Heart right ventricle (tissue), 16 donors: ENCODE measurements around the gene ENO2. TPM values are rescaled to one million over a fixed set of nuclear protein-coding genes. Genes with fewer than 3 reads are reported as not detected.

ENCODE experiments used
- ATAC-seq, 8 donors: fragments of 200-7000 bp; cut with Tn5 transposase; one replicate each; pipeline ENCODE4 v1.9.1; 2020; ENCODE audit warnings: mild to moderate bottlenecking in 8 of 8, moderate library complexity in 8 of 8, moderate number of reproducible peaks in 1 of 8
- DNase-seq, 2 donors: peaks; one replicate each; pipeline ENCODE4 v3.0.0-alpha.2; 2020
- H3K27ac ChIP-seq, 10 donors: fragments of 200-600 bp; sonication (generic) in 2 of 10; one replicate each; pipeline versions ENCODE4 v1.5.0 to v1.8.0; 2020 to 2022; ENCODE audit warnings: mild to moderate bottlenecking in 3 of 10
- H3K27me3 ChIP-seq, 7 donors: fragments of 200-600 bp; one replicate each; pipeline ENCODE4 v1.8.0; 2021 to 2022; ENCODE audit warnings: mild to moderate bottlenecking in 2 of 7
- H3K36me3 ChIP-seq, 9 donors: fragments of 200-600 bp; sonication (generic) in 1 of 9; one replicate each; pipeline versions ENCODE4 v1.5.0 to v1.8.0; 2020 to 2022; ENCODE audit warnings: mild to moderate bottlenecking in 2 of 9
- H3K4me1 ChIP-seq, 9 donors: fragments of 200-600 bp; sonication (generic) in 1 of 9; one replicate each; pipeline versions ENCODE4 v1.5.0 to v1.8.0; 2020 to 2022; ENCODE audit warnings: mild to moderate bottlenecking in 4 of 9
- H3K4me3 ChIP-seq, 10 donors: fragments of 200-600 bp; sonication (generic) in 2 of 10; one replicate each; pipeline versions ENCODE4 v1.5.0 to v1.8.0; 2020 to 2022; ENCODE audit warnings: mild to moderate bottlenecking in 7 of 10, moderate library complexity in 2 of 10
- H3K9me3 ChIP-seq, 11 donors: fragments of 200-600 bp in 10 of 11; sonication (generic) in 2 of 11; one replicate each; pipeline versions ENCODE4 v1.5.0 to v1.8.0; 2013 to 2022; ENCODE audit warnings: mild to moderate bottlenecking in 2 of 11, control low read depth in 1 of 11, moderate library complexity in 1 of 11
- CTCF ChIP-seq, 9 donors: fragments of 200-600 bp; sonication (generic) in 2 of 9; IDR thresholded peaks; one replicate each; pipeline versions ENCODE4 v1.5.0 to v1.8.0; 2021 to 2022; ENCODE audit warnings: antibody characterized with exemption in 9 of 9, mild to moderate bottlenecking in 5 of 9, moderate library complexity in 1 of 9
- WGBS, 2 donors: extraction: QIAGEN DNeasy Blood & Tissue Kit; methylation state at CpG; one replicate each; pipeline ENCODE4 v1.1.7; 2013; ENCODE audit warnings: inconsistent platforms in 1 of 2; 5-methylcytosine and 5-hydroxymethylcytosine counted together
- intact Hi-C, 10 donors: fragments of 100-400 bp; cut with DNase I; formaldehyde crosslinking; loops; one replicate each; pipeline versions ENCODE4 v1.11.1 to v1.14.2; 2022
- polyA plus RNA-seq, 2 donors: library from polyadenylated mRNA; stranded (reverse); fragments of 200-250 nt; gene quantifications; one replicate each; pipeline ENCODE4 v1.2.3, GENCODE V29; 2013
- total RNA-seq, 10 donors: library from RNA; stranded (reverse); fragmentation: NEBNext Ultra II Directional in 3 of 10; extraction: Animal tissue kit (Norgen Biotek cat#: 25700) in 3 of 10; gene quantifications; one replicate each; pipeline versions ENCODE4 v1.2.1 to v1.2.4, GENCODE V29; 2021 to 2023
- donor health status: Arrhythmogenic right ventricular cardiomyopathy.
- donor health status: ischemic (EF 13 %, LVEDD 7.1; RV severe dilation, severe dysfunction).
- donor health status: healthy with polysubstance abuse.
- donor health status: DM: no; HTN: yes; CAD: no.
- donor health status: DM: no; HTN: no; CAD: no.
- donor health status: ischemic (EF 25% LVEDD 6.9; RV normal size, moderate dysfunction).
- donor health status: ischemic (EF 25% LVEDD 5.7; RV mildly dilated, moderate dysfunction).
- donor health status: healthy.
- donor health status: DM: yes; HTN: yes; CAD: no.
- donor health status: Ischemic cardiomyopathy.
- donor health status: ischemic (EF 35%, LVEDD 5.7; RV mildly dilated, moderate dysfunction).
- donor health status: nonischemic (EF 11% LVEDD 7.7; RV severe dilation, severe dysfunction).
- donor health status: DM: yes; HTN: yes; CAD: no.
- donor health status: PGD.
- donor health status: ischemic (EF 29% LVEDD 5.4; RV normal size, mild dysfunction).
- donor health status: nonischemic (EF 23%, LVEDD 6.1; RV moderate dilation, normal function).

Gene ENO2
- total and polyA plus RNA-seq, 12 donors, result 6.3 to 68.4 (median 16.7) TPM

- Histone ChIP-seq H3K36me3 (peaks cover 0 to 43% (median 11%) of the 10 kb centered on the region in 9 donors), H3K27me3 (no peaks in the 10 kb centered on the region), H3K4me3 (peak overlapping the region in 5 of 10 donors; percentile 7 to 96 (median 66)), H3K4me1 (peaks cover 18 to 83% (median 43%) of the 10 kb centered on the region in 9 donors), H3K9me3 (no peaks in the 10 kb centered on the region), H3K27ac (peak overlapping the region in 6 of 10 donors; percentile 9 to 99 (median 75))
- ATAC-seq, result no peak
- WGBS, 2 donors, result 80 to 87% methylated on average over 11 of the region's 11 CpGs
- TF ChIP-seq CTCF (IDR thresholded peaks at IDR 0.05), result no peak
- intact Hi-C loops, result loop anchor here in 9 of 10 donors (2.0 to 10.0 kb wide), 13 partner anchors 15 to 169 kb away; partner anchors contain the start of genes C1R (in 3 of the 9), C1RL (in 1 of the 9), LPCAT3 (in 1 of the 9) and TPI1 (in 1 of the 9)
- peak in 1 of 2 donors; percentile 10 for DNase-seq
These were observed 31.2 kb downstream of the ENO2 start for GRCh38 chr12:6945613-6946012.

- ATAC-seq, result peak in 1 of 8 donors; percentile 0
- peak overlapping the region in 6 of 10 donors; percentile 7 to 45 (median 33) for H3K4me3 ChIP-seq
- peaks cover 18 to 86% (median 40%) of the 10 kb centered on the region in 9 donors for H3K4me1 ChIP-seq
- intact Hi-C loops, result loop anchor here in 7 of 10 donors (5.0 to 10.0 kb wide), 8 partner anchors 81 to 169 kb away; partner anchors contain the start of genes C1R (in 3 of the 7), C1RL (in 1 of the 7) and TPI1 (in 1 of the 7)
- no peaks in the 10 kb centered on the region for H3K9me3 ChIP-seq
- no peaks in the 10 kb centered on the region for H3K27me3 ChIP-seq
- peak in 1 of 2 donors; percentile 38 for DNase-seq
- peak overlapping the region in 6 of 10 donors; percentile 9 to 96 (median 54) for H3K27ac ChIP-seq
- H3K36me3 ChIP-seq, result peaks cover 0 to 36% (median 9%) of the 10 kb centered on the region in 9 donors
- no peak for TF ChIP-seq CTCF (IDR thresholded peaks at IDR 0.05)
- WGBS, 2 donors, result 40 to 42% methylated on average over 32 of the region's 32 CpGs
These were observed 31.9 kb downstream of the ENO2 start for GRCh38 chr12:6946033-6946919.

- Histone ChIP-seq H3K9me3 (no peaks in the 10 kb centered on the region), H3K36me3 (peaks cover 0 to 30% (median 7%) of the 10 kb centered on the region in 9 donors), H3K27me3 (no peaks in the 10 kb centered on the region), H3K27ac (peak overlapping the region in 4 of 10 donors; percentile 47 to 96 (median 75)), H3K4me3 (peak overlapping the region in 5 of 10 donors; percentile 27 to 45 (median 34)), H3K4me1 (peaks cover 18 to 81% (median 33%) of the 10 kb centered on the region in 9 donors)
- no peak for TF ChIP-seq CTCF (IDR thresholded peaks at IDR 0.05)
- intact Hi-C loops, result loop anchor here in 7 of 10 donors (5.0 to 10.0 kb wide), 8 partner anchors 82 to 168 kb away; partner anchors contain the start of genes C1R (in 3 of the 7), C1RL (in 1 of the 7) and TPI1 (in 1 of the 7)
- ATAC-seq (no peak), DNase-seq (no peak)
- WGBS, 2 donors, result 75 to 78% methylated on average over 8 of the region's 8 CpGs
These were observed 32.6 kb downstream of the ENO2 start for GRCh38 chr12:6946920-6947374.

GRCh38 chr12:6947615-6948014, 33.2 kb downstream of the ENO2 start:
- peaks cover 0 to 24% (median 7%) of the 10 kb centered on the region in 9 donors for H3K36me3 ChIP-seq
- H3K27ac ChIP-seq, result peak overlapping the region in 1 of 10 donors; percentile 96
- peaks cover 18 to 78% (median 29%) of the 10 kb centered on the region in 9 donors for H3K4me1 ChIP-seq
- peak in 1 of 2 donors; percentile 7 for DNase-seq
- 89 to 93% methylated on average over 8 of the region's 8 CpGs for WGBS, 2 donors
- no peaks in the 10 kb centered on the region for H3K9me3 ChIP-seq
- intact Hi-C loops, result loop anchor here in 7 of 10 donors (5.0 to 10.0 kb wide), 8 partner anchors 83 to 167 kb away; partner anchors contain the start of genes C1R (in 3 of the 7), C1RL (in 1 of the 7) and TPI1 (in 1 of the 7)
- H3K4me3 ChIP-seq, result no peak overlapping the region
- no peaks in the 10 kb centered on the region for H3K27me3 ChIP-seq
- TF ChIP-seq CTCF (IDR thresholded peaks at IDR 0.05), result no peak
- no peak for ATAC-seq
